ENCODE data around the gene MSH3. TPM values are rescaled to one million over a fixed set of nuclear protein-coding genes. Genes with fewer than 3 reads are reported as not detected.

Gene MSH3
- total and polyA plus RNA-seq, 2 of the 8 experiments (the other 6 are each of a cell fraction or from before 2014, with no cell fraction given) = 3.6 to 22.6 TPM

DNA sequence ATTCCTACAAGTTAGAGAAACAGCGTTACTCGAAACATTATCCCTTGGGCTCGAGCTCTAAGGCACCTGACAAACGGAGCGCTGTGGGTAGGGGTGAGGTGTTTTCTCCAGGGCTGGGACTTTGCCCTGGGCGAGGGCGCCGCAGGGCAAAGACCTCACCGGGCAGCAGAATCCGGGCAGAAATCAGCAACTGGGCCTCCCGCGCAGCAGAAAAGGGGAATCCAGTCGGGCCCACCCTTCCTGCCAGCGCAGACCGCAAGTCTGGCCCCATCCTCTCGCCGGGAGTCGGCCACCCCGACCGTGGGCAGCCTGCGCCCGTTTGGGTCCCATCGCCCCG, 430 bp upstream of the MSH3 start:
- H3K56ac ChIP-seq (replicated peaks; ENCODE audit: insufficient read length, low read depth, low read length) = no peak overlapping the region
- H2AFZ ChIP-seq (ENCODE audit: low read length) = no peak overlapping the region
- H3K27me3 ChIP-seq (replicated peaks in 1 of 4; ENCODE audit: control insufficient read depth in 3 of 4, extremely low read depth in 1 of 4, insufficient read depth in 3 of 4, low read length in 3 of 4) = no peaks in the 10 kb centered on the region
- no peak overlapping the region for H2BK15ac ChIP-seq (ENCODE audit: low read length)
- H3K23me2 ChIP-seq (ENCODE audit: low read depth, low read length) = peaks cover 9% of the 10 kb centered on the region; the same call in 1 of the 2 replicates
- H3K79me2 ChIP-seq (ENCODE audit: control insufficient read depth in 1 of 2, insufficient read depth in 2 of 2, low read length in 2 of 2) = peaks cover 7 to 26% of the 10 kb centered on the region in 2 experiments
- peak overlapping the region; percentile 60 to 100 (median 95) for H3K4me3 ChIP-seq (ENCODE audit: extremely low read depth in 1 of 4, insufficient read depth in 2 of 4, low read depth in 3 of 4, low read length in 4 of 4)
- H3K36me3 ChIP-seq (ENCODE audit: control insufficient read depth in 2 of 4, insufficient read depth in 4 of 4, low read length in 3 of 4) = peaks cover 0 to 17% (median 10%) of the 10 kb centered on the region in 4 experiments; a peak in 5 of 8 replicates
- peaks cover 0 to 5% (median 2%) of the 10 kb centered on the region in 4 experiments; a peak in 3 of 7 replicates for H3K4me1 ChIP-seq (replicated peaks in 1 of 4; ENCODE audit: control insufficient read depth in 3 of 4, insufficient read depth in 4 of 4, low read length in 3 of 4)
- DNase-seq (ENCODE audit: low read depth in 1 of 2, low spot score in 2 of 2) (no peak), FAIRE-seq (no peak)
- no peaks in the 10 kb centered on the region; the same call in 1 of the 2 replicates for H3K79me1 ChIP-seq (ENCODE audit: low read depth, low read length)
- H2AK5ac ChIP-seq (ENCODE audit: low read depth, low read length) = no peak overlapping the region
- H2BK5ac ChIP-seq (ENCODE audit: low read depth, low read length) = no peak overlapping the region
- H2BK12ac ChIP-seq (ENCODE audit: low read depth, low read length) = no peak overlapping the region
- ChIA-PET POLR2A (ENCODE audit: partially characterized antibody) (interaction anchor here (0.6 to 3.2 kb wide), 13 partner anchors 10 to 297 kb away, joined by 3 to 13 read pairs (median 3); partner anchors contain the start of gene FAM151B), CTCF (ENCODE audit: partially characterized antibody) (interaction anchor here (3.2 to 3.3 kb wide), 2 partner anchors 14 to 18 kb away, joined by 12 to 28 read pairs; no protein-coding TSS in a partner anchor)
- H3K14ac ChIP-seq (ENCODE audit: insufficient read length) = no peak overlapping the region
- peak overlapping the region; percentile 83 to 98 for H3K4me2 ChIP-seq (ENCODE audit: insufficient read depth in 1 of 2, low read depth in 2 of 2, low read length in 2 of 2)
- no peak overlapping the region for H3K18ac ChIP-seq (ENCODE audit: extremely low read depth, low read length)
- no peak overlapping the region for H4K91ac ChIP-seq (replicated peaks; ENCODE audit: insufficient read length, low read length)
- peak overlapping the region; percentile 93 to 96 (median 94) for H3K9ac ChIP-seq (replicated peaks in 1 of 4; ENCODE audit: extremely low read depth in 1 of 4, low read depth in 3 of 4, low read length in 3 of 4)
- no peak overlapping the region for H2BK120ac ChIP-seq (replicated peaks; ENCODE audit: low read depth, low read length)
- no peak overlapping the region for H3K23ac ChIP-seq (ENCODE audit: insufficient read length)
- peak overlapping the region; percentile 57 for H4K8ac ChIP-seq (ENCODE audit: extremely low read depth, insufficient read depth, low read length)
- peak overlapping the region; percentile 76 for H3K27ac ChIP-seq (ENCODE audit: low read depth, low read length)
- peaks cover 0 to 2% of the 10 kb centered on the region in 2 experiments for H4K20me1 ChIP-seq (replicated peaks in 1 of 2; ENCODE audit: control insufficient read depth in 1 of 2, insufficient read depth in 2 of 2, low read length in 2 of 2)
- 1% methylated on average over 24 of the region's 24 CpGs; no CpG with 5 or more reads in 1 of the 2 experiments for WGBS, 2 experiments (ENCODE audit: extremely low coverage in 1 of 2, insufficient coverage in 1 of 2, insufficient read length in 1 of 2, insufficient replicate concordance in 2 of 2, low coverage in 1 of 2, low lambda C conversion rate in 2 of 2, missing lambda C conversion rate in 1 of 2)
- H2BK20ac ChIP-seq (ENCODE audit: low read length) = no peak overlapping the region
- H4K5ac ChIP-seq (ENCODE audit: insufficient read length, low read depth, low read length) = no peak overlapping the region
- no peaks in the 10 kb centered on the region for H3K9me3 ChIP-seq (ENCODE audit: insufficient read depth in 2 of 2, low read depth in 1 of 2, low read length in 1 of 2)
- TF ChIP-seq SAP30 (IDR thresholded peaks at IDR 0.05; ENCODE audit: insufficient read depth, insufficient replicate concordance, low read length) = peak; percentile 80
- no peak for TF ChIP-seq BRCA1 (IDR thresholded peaks at IDR 0.05; ENCODE audit: low read depth, low read length)
- peak; percentile 43 for TF ChIP-seq ASH2L (IDR thresholded peaks at IDR 0.05; ENCODE audit: low read length)
- TF ChIP-seq ZNF274 (IDR thresholded peaks at IDR 0.05; ENCODE audit: borderline replicate concordance, extremely low read depth, low read length) = no peak
- peak; percentile 57 for TF ChIP-seq KDM4A (IDR thresholded peaks at IDR 0.05; ENCODE audit: low read depth, low read length, severe bottlenecking)
- H3K4ac ChIP-seq (replicated peaks; ENCODE audit: insufficient read length, low read depth, low read length) = no peak overlapping the region

Measured in H1 (cell line).